GM18873 (cell line): ENCODE data around the gene ADK.
"Not testable (repeated sequence)": the region's sequence is repeated elsewhere in the genome, so short reads cannot be mapped to it uniquely, and the experiment has no call there.

ENCODE experiments used
- ATAC-seq: cut with Tn5 transposase; IDR thresholded peaks from one replicate; pipeline ENCODE4 v1.9.1; 2021; ENCODE audit warnings: mild to moderate bottlenecking, moderate library complexity, moderate number of reproducible peaks; ENCODE audit not compliant: unreplicated experiment, low FRiP score

Gene ADK

DNA sequence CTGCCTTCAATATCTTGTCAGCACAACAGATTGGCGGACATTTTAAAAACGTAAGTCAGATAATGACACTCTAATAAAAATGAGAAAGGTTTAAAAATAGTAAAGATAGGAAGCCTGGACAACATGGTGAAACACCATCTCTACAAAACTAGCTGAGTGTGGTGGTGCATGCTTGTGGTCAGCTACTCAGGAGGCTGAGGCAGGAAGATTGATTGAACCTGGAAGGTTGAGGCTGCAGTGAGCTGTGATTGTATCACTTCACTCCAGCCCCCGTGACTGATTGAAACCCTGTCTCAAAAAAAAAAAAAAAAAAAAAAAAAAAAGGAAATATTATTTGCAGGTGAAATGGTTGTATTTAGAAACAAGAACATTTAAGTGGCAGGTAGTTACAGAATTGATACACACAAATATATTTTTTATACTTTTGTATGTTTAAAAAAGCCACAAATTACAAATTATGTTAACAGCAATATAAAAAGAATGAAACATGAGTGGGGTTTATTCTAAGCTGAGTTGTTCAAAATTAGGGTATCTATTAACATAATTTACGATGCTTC, 141.9 kb downstream of the ADK start:
- ATAC-seq = no peak

GRCh38 chr10:74293686-74294371, 142.8 kb downstream of the ADK start:
- ATAC-seq = no peak

- ATAC-seq = no peak
Observed at GRCh38 chr10:74297389-74298080, 146.5 kb downstream of the ADK start.

DNA sequence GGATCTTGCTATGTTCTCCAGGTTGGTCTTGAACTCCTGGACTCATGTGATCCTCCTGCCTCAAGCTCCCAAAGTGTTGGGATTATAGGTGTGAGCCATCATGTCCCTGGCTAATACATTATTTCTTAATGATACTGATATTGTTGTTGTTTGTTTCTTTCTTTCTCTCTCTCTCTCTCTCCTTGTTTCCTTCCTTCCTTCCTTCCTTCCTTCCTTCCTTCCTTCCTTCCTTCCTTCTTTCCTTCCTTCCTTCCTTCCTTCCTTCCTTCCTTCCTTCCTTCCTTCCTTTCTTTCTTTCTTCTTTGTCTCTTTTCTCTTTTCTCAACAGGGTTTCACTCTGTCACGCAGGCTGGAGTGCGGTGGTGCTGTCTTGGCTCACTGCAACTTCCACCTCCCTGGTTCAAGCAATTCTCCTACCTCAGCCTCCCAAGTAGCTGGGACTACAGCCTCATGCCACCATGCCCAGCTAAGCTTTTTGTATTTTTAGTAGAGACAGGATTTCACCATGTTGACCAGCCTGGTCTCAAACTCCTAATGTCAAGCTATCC, 149.1 kb downstream of the ADK start:
- not testable (repeated sequence) for ATAC-seq

DNA sequence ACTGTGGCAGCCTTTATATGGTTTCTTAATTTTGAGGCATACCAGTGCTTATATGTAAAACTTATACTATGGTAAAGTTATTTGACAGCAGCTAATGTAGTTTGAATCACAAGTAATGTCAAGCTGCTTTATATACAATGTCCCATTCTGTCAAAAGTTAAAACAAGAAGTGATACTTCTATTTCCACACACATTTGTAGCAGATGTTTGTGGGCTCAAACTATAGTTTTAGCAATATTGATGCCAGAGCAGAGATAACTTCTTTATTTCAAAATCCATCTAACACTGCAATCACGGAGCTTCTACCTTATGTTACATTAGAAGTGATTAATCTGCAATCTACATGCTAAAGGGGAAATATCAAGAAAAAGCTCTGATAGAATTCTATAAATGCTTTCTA, 149.6 kb downstream of the ADK start:
- no peak for ATAC-seq

GRCh38 chr10:74305730-74306129, 154.7 kb downstream of the ADK start:
- ATAC-seq = no peak

DNA sequence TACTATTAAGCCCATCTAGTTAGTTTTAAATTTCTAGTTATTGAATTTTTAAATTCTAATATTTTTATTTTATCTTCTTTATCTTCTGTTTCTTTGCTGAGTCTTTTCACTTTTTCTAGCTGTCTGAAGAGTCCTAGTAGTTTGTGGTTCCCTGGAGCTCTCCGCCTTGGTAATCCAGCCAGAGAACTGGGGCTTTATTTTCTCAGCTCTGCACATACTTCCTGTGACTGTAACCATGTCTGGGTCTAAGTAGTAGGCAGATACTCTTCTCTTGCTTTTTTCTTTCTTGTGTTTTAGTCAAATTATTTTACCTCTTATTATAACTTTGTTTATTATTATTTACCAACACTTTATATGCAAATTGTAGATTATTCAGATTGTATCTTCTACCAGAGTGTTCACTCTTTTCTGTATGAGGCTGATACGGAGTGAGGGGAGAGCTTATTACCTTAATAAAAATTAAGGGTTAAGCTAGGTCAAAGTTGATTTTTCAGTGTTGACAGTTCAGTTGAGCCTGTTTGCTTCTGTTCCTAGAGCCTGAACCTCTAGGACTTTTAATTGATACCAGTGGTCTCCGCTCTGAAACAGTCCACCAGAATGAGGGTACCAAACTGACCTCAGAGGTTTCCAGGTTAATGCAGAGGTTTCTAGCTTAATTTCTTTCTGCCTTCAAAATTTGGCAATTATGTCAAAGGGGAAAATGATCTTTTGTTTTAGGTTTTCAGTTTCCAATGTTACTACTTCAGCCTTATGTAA, 155.4 kb downstream of the ADK start:
- ATAC-seq = no peak

GRCh38 chr10:74307061-74307651, 156.1 kb downstream of the ADK start:
- no peak for ATAC-seq

DNA sequence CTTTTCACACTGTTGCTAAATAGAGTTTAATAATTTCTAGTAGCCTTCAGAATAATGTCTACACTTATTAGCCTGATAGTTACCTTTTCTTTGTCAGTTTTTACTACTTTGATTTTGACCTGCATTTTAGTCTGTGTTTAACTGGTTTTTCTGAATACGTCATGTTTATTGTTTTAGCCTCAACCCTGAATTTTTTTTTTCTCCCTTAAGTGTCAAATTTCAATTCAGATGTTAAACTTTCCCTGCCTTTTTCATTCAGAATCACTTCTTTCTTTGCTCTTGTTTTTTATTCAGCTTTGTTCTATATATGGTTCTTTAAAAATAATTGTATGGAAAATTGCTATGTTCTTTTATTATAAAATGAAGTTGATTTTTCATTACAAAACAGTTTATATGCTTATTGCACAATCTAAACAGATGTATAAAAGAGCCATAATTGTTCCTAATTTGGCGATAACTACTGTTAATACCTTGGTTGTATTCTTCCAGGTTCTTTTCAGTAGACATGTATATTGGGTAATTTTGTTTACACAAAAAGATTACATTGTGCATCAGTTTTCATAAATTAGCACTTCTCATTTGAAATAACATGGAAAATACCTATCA, 159.7 kb downstream of the ADK start:
- ATAC-seq = no peak

DNA sequence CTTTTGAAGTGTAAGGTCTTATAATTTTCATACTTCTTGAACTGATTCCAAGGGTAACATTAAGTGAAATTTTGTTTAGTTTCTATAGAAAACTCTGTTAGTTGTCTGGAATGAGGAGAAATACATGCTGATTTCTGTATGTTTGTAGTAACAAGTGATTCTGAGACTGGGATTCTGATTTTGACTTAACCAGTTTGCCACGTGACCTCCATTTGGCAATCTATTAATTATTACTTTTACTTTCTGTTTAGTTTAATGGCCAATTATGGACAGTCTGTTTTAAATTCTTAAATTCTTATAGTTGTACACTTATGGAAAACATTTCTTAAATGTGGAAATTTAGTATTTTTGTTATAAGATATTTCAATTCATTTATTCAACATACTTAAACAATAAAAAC, 163.1 kb downstream of the ADK start:
- ATAC-seq = no peak

DNA sequence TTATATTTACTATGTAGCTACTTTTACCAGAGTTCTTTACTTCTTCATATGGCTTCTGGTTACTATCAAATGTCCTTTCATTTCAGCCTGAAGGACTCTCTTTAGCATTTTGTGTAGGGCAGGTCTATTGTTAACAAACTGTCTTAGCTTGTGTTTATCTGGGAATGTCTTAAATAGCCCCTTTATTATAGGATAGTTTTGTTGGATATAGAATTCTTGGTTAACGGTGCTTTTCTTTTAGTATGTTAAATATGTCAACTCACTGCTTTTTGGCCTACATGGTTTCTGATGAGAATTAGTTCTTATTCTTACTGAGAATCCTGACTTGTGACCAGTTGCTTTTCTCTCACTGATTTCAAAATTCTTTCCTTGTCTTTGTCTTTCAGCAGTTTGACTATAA, 169.0 kb downstream of the ADK start:
- no peak for ATAC-seq

DNA sequence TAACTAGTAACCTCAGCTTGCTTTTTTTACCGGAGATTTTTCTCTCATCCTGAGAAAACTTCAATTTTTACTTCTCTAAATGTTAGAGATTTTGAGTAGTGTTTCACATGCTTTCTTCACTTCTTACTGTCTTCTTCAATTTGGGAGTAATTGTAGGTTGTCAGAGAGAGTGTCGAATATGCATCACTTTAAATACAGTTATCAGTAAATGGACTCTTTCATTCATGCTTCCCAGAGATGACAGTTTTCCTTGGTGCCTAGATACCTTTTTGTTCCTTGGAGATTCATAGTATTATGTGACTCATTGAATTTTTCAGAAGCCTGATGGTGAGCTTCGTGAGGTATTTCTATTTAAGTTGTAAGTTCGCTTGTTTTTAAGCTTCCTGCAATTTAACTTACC, 169.7 kb downstream of the ADK start:
- no peak for ATAC-seq

GRCh38 chr10:74322141-74322540, 171.1 kb downstream of the ADK start:
- no peak for ATAC-seq

DNA sequence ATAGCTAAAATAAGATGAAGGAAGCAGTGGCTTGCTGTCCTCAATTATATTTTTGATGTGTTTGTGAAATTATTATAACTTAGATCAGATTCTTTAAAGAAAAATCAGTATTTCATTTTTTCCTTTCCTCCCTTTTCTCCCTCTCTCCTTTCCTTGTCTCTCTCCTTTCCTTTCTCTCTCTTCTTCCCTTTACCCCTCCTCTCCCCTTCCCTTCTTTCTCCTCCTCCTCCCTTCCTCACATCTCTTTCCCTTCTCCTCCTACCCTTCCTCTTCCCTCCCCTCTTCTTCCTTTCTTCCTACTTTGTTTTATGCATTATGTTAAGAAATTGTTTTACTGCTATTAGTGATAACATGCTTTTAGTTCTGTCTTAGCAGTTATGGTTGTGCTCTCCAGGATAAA, 171.5 kb downstream of the ADK start:
- no peak for ATAC-seq

GRCh38 chr10:74328388-74328787, 177.4 kb downstream of the ADK start:
- ATAC-seq = no peak

- ATAC-seq = no peak
Observed at GRCh38 chr10:74329873-74330272, 178.9 kb downstream of the ADK start.

DNA sequence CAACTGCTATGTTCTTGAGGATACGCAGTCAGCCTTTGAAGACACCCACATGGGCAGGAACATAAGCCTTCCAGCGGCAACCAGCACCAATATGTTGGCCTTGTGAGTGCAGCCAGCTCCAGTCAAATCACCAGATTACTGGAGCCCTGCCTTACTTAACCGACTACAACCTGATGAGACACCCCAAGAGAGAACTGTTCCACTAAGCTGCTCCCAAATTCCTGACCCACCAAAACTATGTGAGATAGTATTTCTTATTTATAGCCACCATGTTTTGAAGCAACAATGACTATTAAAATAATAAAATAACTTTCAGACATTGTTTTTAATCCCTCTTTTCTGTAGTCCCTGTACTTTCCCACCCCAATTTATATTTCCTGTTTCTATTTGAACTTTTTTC, 179.6 kb downstream of the ADK start:
- ATAC-seq = no peak

- ATAC-seq = no peak
Observed at GRCh38 chr10:74332398-74332797, 181.4 kb downstream of the ADK start.

DNA sequence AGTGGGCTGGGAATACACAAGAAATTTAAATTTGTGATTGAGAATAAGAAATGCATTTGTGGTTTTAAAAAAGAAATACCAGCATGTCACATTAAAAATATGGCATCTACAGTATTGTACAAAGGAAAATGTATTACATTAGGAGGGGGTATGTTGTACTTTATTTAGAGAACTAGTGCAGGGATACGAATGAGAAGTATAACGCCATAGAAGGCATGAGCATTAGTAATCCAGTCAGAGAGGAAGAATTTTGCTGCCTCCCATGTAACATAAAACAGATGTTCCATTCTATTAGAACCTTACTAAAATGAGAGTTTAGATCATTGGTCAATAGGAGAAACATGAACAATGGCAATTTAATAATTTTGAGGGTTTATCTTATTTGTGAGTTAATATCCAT, 182.2 kb downstream of the ADK start:
- no peak for ATAC-seq

GRCh38 chr10:74334221-74334620, 183.2 kb downstream of the ADK start:
- ATAC-seq = no peak
